Measurements from ENCODE around the gene HSPA13.
"Not testable (repeated sequence)": the region's sequence is repeated elsewhere in the genome, so short reads cannot be mapped to it uniquely, and the experiment has no call there.

Gene HSPA13

GRCh38 chr21:14382835-14383595 is at the start of gene HSPA13:
TSS of gene HSPA13 (minus strand) at chr21:14383146. CDS start at chr21:14383119, 27 bp downstream.
- peak; percentile 100 for DNase-seq

- DNase-seq, result no peak
These were observed 36.0 kb upstream of the HSPA13 start for GRCh38 chr21:14418920-14419319.

GRCh38 chr21:14414932-14415508 is 32.1 kb upstream of the HSPA13 start:
- no peak for DNase-seq

GRCh38 chr21:14405962-14406361 is 23.0 kb upstream of the HSPA13 start:
- DNase-seq, result no peak

GRCh38 chr21:14405225-14405624 is 22.3 kb upstream of the HSPA13 start:
- DNase-seq, result no peak

GRCh38 chr21:14403681-14404318 is 20.9 kb upstream of the HSPA13 start:
- peak; percentile 21 for DNase-seq

GRCh38 chr21:14401217-14401616 is 18.3 kb upstream of the HSPA13 start:
- no peak for DNase-seq

- no peak for DNase-seq
These were observed 5.3 kb upstream of the HSPA13 start for GRCh38 chr21:14388282-14388681.

- DNase-seq, result no peak
These were observed 1.5 kb upstream of the HSPA13 start for GRCh38 chr21:14384453-14384852.

- DNase-seq, result peak; percentile 62
These were observed 742 bp upstream of the HSPA13 start for GRCh38 chr21:14383596-14384180.

GRCh38 chr21:14382486-14382834 is 486 bp downstream of the HSPA13 start:
- peak; percentile 58 for DNase-seq

GRCh38 chr21:14376854-14377253 is 6.1 kb downstream of the HSPA13 start:
- DNase-seq, result peak; percentile 60

GRCh38 chr21:14366998-14367397 is 15.9 kb downstream of the HSPA13 start:
- no peak for DNase-seq

- no peak for DNase-seq
These were observed 21.0 kb downstream of the HSPA13 start for GRCh38 chr21:14361958-14362357.

GRCh38 chr21:14358775-14359174 is 24.2 kb downstream of the HSPA13 start:
- no peak for DNase-seq

GRCh38 chr21:14356746-14357145 is 26.2 kb downstream of the HSPA13 start:
- no peak for DNase-seq

GRCh38 chr21:14354515-14354914 is 28.4 kb downstream of the HSPA13 start:
- DNase-seq, result no peak

GRCh38 chr21:14353726-14354125 is 29.2 kb downstream of the HSPA13 start:
- no peak for DNase-seq

- no peak for DNase-seq
These were observed 29.7 kb downstream of the HSPA13 start for GRCh38 chr21:14353231-14353630.

- DNase-seq, result not testable (repeated sequence)
These were observed 55.6 kb downstream of the HSPA13 start for GRCh38 chr21:14327346-14327745.

GRCh38 chr21:14325595-14325994 is 57.4 kb downstream of the HSPA13 start:
- no peak for DNase-seq

Measured in NCI-H1694 treated with DMSO at 0.1 percent for 48 hours (cell line).